Transverse colon (tissue), 4 donors: ENCODE data around the gene TMPRSS5.

Experiments
- EP300 ChIP-seq: sonication (generic); formaldehyde crosslinking; IDR thresholded peaks from one replicate; pipeline ENCODE4 v1.6.1; 2017; ENCODE audit warnings: antibody characterized with exemption, low read depth
- POLR2A ChIP-seq: fragments of 450-650 bp; IDR thresholded peaks from one replicate; pipeline ENCODE4 v1.6.1; 2016; ENCODE audit warnings: antibody characterized with exemption, mild to moderate bottlenecking, moderate library complexity
- POLR2AphosphoS5 ChIP-seq, 3 donors: sonication (generic); formaldehyde crosslinking; IDR thresholded peaks; one replicate each; pipeline ENCODE4 v1.6.1; 2016; ENCODE audit warnings: antibody characterized with exemption in 3 of 3
- TF ChIP-seq, protein P1 (sequence below), 5 experiments: fragments of 200-600 bp in 3 of 5; fragments of 450-650 bp in 2 of 5; sonication (generic) in 3 of 5; IDR thresholded peaks; 1 replicate in 2 of 5; 2 replicates in 3 of 5; pipeline ENCODE4 v1.5.1; 2016 to 2017; ENCODE audit warnings: antibody characterized with exemption in 5 of 5, inconsistent platforms in 3 of 5, mild to moderate bottlenecking in 2 of 5, moderate library complexity in 1 of 5

DNA sequence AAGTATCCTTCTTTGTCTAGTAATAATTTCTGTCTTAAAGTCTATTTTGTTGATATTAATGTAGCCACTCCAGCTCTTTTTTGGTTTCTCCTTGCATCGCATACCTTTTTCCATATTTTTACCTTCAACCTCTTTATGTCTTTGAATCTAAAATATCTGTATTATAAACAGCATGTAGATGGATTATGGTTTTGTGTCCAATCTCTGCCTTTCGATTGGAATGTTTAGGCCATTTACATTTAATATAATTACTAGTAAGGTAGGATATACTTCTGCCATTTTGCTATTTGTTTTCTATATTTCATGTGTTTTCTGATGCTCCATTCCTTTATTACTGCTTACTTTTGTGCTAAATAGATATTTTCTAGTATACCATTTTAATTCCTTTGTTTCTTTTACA lies 39.5 kb downstream of the TMPRSS5 start:
- TF ChIP-seq, protein P1, sequence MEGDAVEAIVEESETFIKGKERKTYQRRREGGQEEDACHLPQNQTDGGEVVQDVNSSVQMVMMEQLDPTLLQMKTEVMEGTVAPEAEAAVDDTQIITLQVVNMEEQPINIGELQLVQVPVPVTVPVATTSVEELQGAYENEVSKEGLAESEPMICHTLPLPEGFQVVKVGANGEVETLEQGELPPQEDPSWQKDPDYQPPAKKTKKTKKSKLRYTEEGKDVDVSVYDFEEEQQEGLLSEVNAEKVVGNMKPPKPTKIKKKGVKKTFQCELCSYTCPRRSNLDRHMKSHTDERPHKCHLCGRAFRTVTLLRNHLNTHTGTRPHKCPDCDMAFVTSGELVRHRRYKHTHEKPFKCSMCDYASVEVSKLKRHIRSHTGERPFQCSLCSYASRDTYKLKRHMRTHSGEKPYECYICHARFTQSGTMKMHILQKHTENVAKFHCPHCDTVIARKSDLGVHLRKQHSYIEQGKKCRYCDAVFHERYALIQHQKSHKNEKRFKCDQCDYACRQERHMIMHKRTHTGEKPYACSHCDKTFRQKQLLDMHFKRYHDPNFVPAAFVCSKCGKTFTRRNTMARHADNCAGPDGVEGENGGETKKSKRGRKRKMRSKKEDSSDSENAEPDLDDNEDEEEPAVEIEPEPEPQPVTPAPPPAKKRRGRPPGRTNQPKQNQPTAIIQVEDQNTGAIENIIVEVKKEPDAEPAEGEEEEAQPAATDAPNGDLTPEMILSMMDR (IDR thresholded peaks at IDR 0.05): no peak
- TF ChIP-seq EP300 (no peak), POLR2AphosphoS5 (IDR thresholded peaks at IDR 0.05) (no peak), POLR2A (no peak)
